Measurements from ENCODE around the gene DOCK3. TPM values are rescaled to one million over a fixed set of nuclear protein-coding genes. Genes with fewer than 3 reads are reported as not detected.

The DOCK3 gene
- total RNA-seq, 1 donor from 2014 or later, result 21.0 TPM

DNA sequence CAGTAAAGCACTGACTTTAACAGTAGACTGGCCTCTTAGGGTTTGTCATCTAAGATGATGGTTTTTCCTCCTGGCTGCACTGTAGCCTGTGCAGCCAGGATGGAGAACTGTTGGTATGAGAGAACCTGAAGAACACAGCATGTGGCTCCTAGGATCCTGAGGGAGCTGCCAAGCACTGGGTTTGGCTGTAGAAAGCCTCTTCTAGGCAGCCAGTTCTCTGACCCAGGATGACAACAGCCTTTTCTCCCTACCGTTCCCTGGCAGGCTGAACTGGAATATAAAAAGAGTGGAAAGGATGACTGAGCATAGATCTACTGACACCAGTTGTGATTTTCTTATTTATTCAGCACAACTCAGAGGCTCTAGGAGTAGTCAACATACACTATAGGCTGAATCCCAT, 676.0 kb downstream of the DOCK3 start:
- Mint-ChIP-seq H3K27me3 (ENCODE audit: low read depth) (no peaks in the 10 kb centered on the region), H3K36me3 (no peaks in the 10 kb centered on the region), H3K9me3 (no peaks in the 10 kb centered on the region), H3K27ac (no peak overlapping the region), H3K4me3 (no peak overlapping the region), H3K4me1 (no peaks in the 10 kb centered on the region)
- no peak for DNase-seq (ENCODE audit: low spot score in 2 of 2, unreplicated experiment in 2 of 2)
- TF ChIP-seq CTCF (IDR thresholded peaks at IDR 0.05; ENCODE audit: unreplicated experiment), result no peak

DNA sequence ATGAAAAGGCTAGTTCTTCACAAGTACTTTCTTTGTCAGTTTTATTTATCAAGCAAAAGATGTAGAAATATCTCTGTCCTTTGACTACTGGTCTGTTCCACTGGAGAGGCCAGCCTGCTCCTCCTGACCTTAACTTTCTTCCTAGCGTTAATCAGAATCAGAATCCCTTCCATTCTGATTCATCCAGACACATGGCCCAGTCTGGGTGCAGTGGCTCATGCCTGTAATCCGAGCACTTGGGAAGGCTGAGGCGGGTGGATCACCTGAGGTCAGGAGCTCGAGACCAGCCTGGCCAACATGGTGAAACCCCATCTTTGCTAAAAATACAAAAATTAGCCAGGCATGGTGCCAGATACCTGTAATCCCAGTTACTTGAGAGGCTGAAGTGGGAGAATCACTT, 678.4 kb downstream of the DOCK3 start:
- DNase-seq (ENCODE audit: low spot score in 2 of 2, unreplicated experiment in 2 of 2), result no peak
- H3K36me3 Mint-ChIP-seq, result peaks cover 3% of the 10 kb centered on the region
- no peaks in the 10 kb centered on the region for H3K9me3 Mint-ChIP-seq
- H3K4me1 Mint-ChIP-seq, result no peaks in the 10 kb centered on the region
- H3K27ac Mint-ChIP-seq, result no peak overlapping the region
- no peaks in the 10 kb centered on the region for H3K27me3 Mint-ChIP-seq (ENCODE audit: low read depth)
- no peak overlapping the region for H3K4me3 Mint-ChIP-seq
- no peak for TF ChIP-seq CTCF (IDR thresholded peaks at IDR 0.05; ENCODE audit: unreplicated experiment)

DNA sequence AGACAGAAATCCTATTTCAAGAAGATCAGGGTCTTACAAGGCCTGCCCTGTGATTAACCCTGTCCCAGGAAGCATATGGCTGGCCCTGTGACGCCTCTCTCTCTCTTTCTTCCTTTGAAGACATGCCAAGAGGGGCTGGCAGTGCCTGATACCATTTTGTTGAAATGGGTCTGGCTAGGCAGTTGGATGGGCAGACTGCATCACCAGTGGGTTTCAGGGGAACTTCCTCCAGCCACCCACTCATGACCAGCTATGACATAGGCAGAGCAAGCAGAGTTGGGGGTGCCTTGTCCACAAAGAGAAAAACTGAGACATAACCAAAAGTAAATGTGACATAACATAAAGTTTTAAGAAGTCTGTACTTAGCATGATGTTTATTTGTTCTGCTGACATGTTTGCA, 679.0 kb downstream of the DOCK3 start:
- no peaks in the 10 kb centered on the region for H3K9me3 Mint-ChIP-seq
- peaks cover 3% of the 10 kb centered on the region for H3K36me3 Mint-ChIP-seq
- H3K4me3 Mint-ChIP-seq, result no peak overlapping the region
- no peaks in the 10 kb centered on the region for H3K4me1 Mint-ChIP-seq
- DNase-seq (ENCODE audit: low spot score in 2 of 2, unreplicated experiment in 2 of 2), result no peak
- no peak overlapping the region for H3K27ac Mint-ChIP-seq
- H3K27me3 Mint-ChIP-seq (ENCODE audit: low read depth), result no peaks in the 10 kb centered on the region
- TF ChIP-seq CTCF (IDR thresholded peaks at IDR 0.05; ENCODE audit: unreplicated experiment), result no peak

GRCh38 chr3:51354172-51354571, 679.4 kb downstream of the DOCK3 start:
- H3K4me1 Mint-ChIP-seq, result no peaks in the 10 kb centered on the region
- no peaks in the 10 kb centered on the region for H3K27me3 Mint-ChIP-seq (ENCODE audit: low read depth)
- no peak overlapping the region for H3K4me3 Mint-ChIP-seq
- H3K9me3 Mint-ChIP-seq, result no peaks in the 10 kb centered on the region
- no peak for DNase-seq (ENCODE audit: low spot score in 2 of 2, unreplicated experiment in 2 of 2)
- H3K36me3 Mint-ChIP-seq, result peaks cover 3% of the 10 kb centered on the region
- TF ChIP-seq CTCF (IDR thresholded peaks at IDR 0.05; ENCODE audit: unreplicated experiment), result no peak
- H3K27ac Mint-ChIP-seq, result no peak overlapping the region

DNA sequence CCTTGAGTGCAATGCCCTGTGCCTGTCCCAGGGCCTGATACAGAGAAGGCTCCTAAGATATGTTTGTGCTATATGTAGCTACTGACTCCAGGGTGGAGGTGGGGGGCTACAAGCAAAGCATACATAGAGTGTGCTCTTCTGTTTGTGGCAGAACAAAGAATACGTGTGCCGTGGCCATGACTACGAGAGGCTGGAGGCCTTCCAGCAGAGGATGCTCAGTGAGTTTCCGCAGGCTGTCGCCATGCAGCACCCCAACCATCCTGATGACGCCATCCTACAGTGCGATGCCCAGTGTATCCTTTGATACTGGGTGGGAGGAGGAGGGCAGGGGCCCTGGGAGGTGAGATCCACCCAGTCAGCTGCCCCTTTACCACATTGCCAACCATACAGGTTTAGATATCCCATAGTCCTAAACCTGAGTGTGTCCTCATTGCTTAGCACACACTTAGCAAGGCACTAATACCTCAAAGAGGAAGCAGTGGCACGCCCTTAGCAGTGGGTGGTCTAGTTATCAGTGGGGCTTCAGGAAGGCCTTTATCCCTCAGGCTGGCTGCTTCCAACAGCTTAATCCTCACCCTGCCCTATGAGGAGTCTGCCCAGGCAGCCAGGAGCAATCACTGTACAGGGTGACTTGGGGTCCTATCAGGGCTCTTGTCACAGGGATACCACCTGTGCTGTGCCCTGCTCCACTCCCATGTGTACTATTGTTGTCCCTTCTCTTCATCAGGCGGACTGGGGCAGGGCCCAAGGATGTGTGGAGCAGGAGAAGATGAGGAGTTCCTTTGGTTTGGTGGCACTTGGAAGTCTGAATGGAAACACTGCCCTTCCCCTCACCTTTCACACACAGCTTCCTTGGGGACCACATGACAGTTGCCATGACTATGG, 680.2 kb downstream of the DOCK3 start:
- Mint-ChIP-seq H3K4me3 (no peak overlapping the region), H3K36me3 (peaks cover 3% of the 10 kb centered on the region), H3K27me3 (ENCODE audit: low read depth) (no peaks in the 10 kb centered on the region), H3K9me3 (no peaks in the 10 kb centered on the region), H3K27ac (no peak overlapping the region), H3K4me1 (no peaks in the 10 kb centered on the region)
- no peak for DNase-seq (ENCODE audit: low spot score in 2 of 2, unreplicated experiment in 2 of 2)
- no peak for TF ChIP-seq CTCF (IDR thresholded peaks at IDR 0.05; ENCODE audit: unreplicated experiment)

Measured in mesothelial cell of epicardium (in vitro differentiated cells).